Sigmoid colon (tissue), 4 donors: ENCODE data around the gene GKN1.

ENCODE experiments used
- EP300 ChIP-seq, 4 donors: sonication (generic); formaldehyde crosslinking; IDR thresholded peaks; one replicate each; pipeline ENCODE4 v1.6.1; 2017; ENCODE audit warnings: antibody characterized with exemption in 4 of 4
- POLR2A ChIP-seq, 2 donors: fragments of 450-650 bp; IDR thresholded peaks; one replicate each; pipeline ENCODE4 v1.6.1; 2016; ENCODE audit warnings: antibody characterized with exemption in 2 of 2, mild to moderate bottlenecking in 2 of 2, moderate library complexity in 2 of 2
- POLR2AphosphoS5 ChIP-seq, 4 donors: sonication (generic); formaldehyde crosslinking; IDR thresholded peaks; one replicate each; pipeline ENCODE4 v1.6.1; 2017; ENCODE audit warnings: antibody characterized with exemption in 4 of 4
- TF ChIP-seq, protein P1 (sequence below), 4 experiments: fragments of 450-650 bp in 3 of 4; fragments of 200-600 bp in 1 of 4; IDR thresholded peaks; one replicate each; pipeline ENCODE4 v1.5.1; 2016 to 2019; ENCODE audit warnings: antibody characterized with exemption in 4 of 4, mild to moderate bottlenecking in 3 of 4, moderate library complexity in 2 of 4

DNA sequence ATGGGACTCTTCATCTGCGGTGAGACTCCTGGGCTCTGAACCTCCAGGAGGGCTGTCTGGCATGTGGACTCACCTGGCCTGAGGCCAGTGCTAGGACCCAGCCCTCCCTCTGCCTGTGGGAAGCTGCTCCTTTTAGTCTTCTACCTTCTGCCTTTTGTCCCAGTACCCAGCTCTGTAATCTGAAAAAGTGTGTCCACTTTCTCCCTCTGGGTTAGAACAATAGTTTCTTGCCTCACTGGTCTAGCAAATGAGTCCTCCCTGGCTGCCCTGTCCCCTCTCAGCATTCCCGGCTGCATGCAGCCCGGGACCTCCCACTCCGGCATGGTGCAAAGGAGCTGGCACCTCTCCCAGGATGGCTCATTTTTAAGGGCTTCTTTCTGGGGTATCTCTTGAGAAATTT, 47.6 kb upstream of the GKN1 start:
- TF ChIP-seq, protein P1, sequence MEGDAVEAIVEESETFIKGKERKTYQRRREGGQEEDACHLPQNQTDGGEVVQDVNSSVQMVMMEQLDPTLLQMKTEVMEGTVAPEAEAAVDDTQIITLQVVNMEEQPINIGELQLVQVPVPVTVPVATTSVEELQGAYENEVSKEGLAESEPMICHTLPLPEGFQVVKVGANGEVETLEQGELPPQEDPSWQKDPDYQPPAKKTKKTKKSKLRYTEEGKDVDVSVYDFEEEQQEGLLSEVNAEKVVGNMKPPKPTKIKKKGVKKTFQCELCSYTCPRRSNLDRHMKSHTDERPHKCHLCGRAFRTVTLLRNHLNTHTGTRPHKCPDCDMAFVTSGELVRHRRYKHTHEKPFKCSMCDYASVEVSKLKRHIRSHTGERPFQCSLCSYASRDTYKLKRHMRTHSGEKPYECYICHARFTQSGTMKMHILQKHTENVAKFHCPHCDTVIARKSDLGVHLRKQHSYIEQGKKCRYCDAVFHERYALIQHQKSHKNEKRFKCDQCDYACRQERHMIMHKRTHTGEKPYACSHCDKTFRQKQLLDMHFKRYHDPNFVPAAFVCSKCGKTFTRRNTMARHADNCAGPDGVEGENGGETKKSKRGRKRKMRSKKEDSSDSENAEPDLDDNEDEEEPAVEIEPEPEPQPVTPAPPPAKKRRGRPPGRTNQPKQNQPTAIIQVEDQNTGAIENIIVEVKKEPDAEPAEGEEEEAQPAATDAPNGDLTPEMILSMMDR (IDR thresholded peaks at IDR 0.05): no peak
- TF ChIP-seq EP300 (IDR thresholded peaks at IDR 0.05) (no peak), POLR2A (IDR thresholded peaks at IDR 0.05) (no peak), POLR2AphosphoS5 (IDR thresholded peaks at IDR 0.05) (no peak)
